GM18858 (cell line): Measurements from ENCODE around the gene SLC24A5.

ENCODE experiments used
- ATAC-seq: cut with Tn5 transposase; IDR thresholded peaks from one replicate; pipeline ENCODE4 v1.9.1; 2021; ENCODE audit not compliant: unreplicated experiment

SLC24A5 gene

DNA sequence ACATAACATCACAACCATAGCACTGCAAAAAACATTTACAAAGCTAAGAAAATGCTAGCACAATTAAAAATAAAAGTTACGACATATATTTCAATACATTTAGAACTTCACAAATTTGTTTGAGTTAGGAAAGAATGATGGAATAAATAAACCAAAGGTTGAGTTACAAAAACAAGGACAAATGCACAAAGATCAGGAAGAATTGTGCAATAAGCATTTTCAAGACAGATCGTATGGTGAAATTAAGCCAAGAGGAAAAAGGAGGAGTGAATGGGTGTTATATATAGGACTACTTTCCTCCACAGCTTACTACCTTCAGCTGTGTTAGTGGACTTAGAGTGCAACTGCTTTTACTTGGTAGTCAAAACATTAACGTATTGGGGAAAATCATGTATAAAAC is 64.7 kb downstream of the SLC24A5 start:
- no peak for ATAC-seq

DNA sequence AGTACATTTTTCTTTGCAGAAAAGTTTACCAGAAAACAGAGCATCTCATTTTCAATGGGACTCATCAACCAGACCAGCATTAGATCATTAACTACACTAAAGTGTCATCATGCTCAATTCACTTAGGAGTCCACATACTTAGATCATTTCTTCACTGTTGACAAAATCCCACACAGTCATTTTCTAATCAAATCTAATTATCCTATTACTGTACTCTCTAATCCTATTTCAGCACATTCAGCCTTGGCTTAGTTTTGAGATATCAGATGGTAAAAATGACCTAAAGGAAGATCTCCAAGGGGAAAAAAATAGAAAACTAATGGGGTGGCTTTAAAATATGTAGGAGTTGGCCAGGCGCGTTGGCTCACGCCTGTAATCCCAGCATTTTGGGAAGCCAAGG is 65.5 kb downstream of the SLC24A5 start:
- ATAC-seq = no peak

DNA sequence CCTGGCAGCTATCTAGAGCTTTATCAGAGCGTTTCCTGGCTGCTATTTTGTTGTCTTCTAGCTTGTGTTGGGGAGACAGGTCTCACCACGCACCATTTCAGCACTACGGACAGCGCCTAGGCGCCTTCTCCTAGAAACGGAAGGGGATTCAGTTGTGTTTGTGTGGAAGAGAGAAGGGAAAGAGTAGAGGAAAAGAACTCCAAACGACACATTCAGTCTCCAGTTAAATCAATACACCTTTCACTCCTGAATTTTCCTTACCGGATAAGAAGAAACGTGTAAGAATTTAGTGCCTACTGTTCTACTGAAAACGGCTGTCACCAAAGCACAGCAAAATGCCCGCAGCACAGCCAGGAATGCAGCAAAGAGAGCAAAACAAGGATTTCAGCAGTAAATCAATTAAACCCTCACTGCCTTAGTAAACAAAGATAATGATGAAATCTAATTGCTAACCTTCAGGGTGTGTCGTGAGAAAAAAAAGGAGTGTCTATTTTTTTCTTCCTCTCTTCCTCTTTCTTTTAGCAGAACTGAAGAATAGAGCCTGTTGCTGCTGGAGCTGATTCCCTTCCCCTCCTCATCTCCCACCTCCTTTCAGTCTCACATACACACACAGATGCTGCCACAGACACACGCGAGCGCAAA is 70.3 kb downstream of the SLC24A5 start:
- ATAC-seq = no peak

DNA sequence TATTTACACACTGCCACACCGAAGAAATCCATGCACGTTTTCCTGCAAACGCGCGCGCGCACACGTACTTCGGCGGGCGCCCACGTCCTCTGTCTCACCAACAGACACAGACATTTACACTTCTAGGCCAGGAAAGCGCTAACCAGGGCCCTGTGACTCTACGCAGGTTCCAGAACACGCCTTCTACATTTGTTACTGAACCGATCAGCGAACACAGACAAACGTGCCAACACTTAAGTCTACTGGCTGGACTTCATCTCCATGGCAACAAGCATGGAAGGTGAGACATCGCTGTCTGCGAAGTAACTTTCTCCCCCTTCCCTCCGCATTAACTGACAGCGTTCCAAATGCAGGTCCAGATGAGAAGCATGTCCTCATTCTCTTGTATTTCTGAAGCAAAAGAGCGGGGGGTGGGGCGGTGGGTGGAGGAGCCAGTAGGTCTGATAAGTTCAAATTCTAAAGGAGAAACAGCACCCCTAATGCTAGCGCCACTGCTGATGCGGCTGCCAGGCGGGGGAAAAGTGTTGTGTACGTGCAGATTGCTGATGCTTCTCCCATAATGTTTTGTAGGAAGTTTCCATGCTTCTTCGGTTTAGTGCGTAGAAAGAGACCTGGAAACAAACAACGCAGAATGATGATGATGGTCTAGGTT is 70.9 kb downstream of the SLC24A5 start, which contains the start of gene CTXN2:
Gene CTXN2 (plus strand): TSS at position 92 of the 652 bp plus-strand sequence. CDS start 9,636 bp downstream, outside the sequence.
- no peak for ATAC-seq
